Mucosa of descending colon (tissue), 3 donors: ENCODE data around the gene NR2C2AP. TPM values are rescaled to one million over a fixed set of nuclear protein-coding genes. Genes with fewer than 3 reads are reported as not detected.
A peak's percentile ranks its signal among the peaks of the same experiment; 100 is the strongest.

ENCODE experiments used
- ATAC-seq: fragments of 200-7000 bp; cut with Tn5 transposase; one replicate; pipeline ENCODE4 v1.9.1; 2020; ENCODE audit warnings: mild to moderate bottlenecking, moderate library complexity
- DNase-seq, 3 donors: peaks; one replicate each; pipeline ENCODE4 v3.0.0-alpha.2; 2020
- H3K36me3 ChIP-seq: fragments of 200-600 bp; one replicate; pipeline ENCODE4 v1.8.0; 2021; ENCODE audit warnings: low read depth, mild to moderate bottlenecking
- H3K4me1 ChIP-seq: fragments of 200-600 bp; one replicate; pipeline ENCODE4 v1.8.0; 2021; ENCODE audit warnings: low read depth, mild to moderate bottlenecking
- H3K4me3 ChIP-seq: fragments of 200-600 bp; one replicate; pipeline ENCODE4 v1.8.0; 2021; ENCODE audit warnings: mild to moderate bottlenecking
- H3K9me3 ChIP-seq: fragments of 200-600 bp; one replicate; pipeline ENCODE4 v1.8.0; 2021; ENCODE audit warnings: mild to moderate bottlenecking
- intact Hi-C, 2 donors: fragments of 100-400 bp; cut with DNase I in 1 of 2; cut with micrococcal nuclease in 1 of 2; formaldehyde crosslinking; loops; one replicate each; pipeline versions ENCODE4 v1.11.0 to v1.11.1; 2022; cut with DNase I, micrococcal nuclease
- total RNA-seq, 3 donors: library from RNA; stranded (reverse); fragmentation: NEBNext Ultra II Directional in 2 of 3; extraction: Animal tissue kit (Norgen Biotek cat#: 25700) in 2 of 3; gene quantifications; one replicate each; pipeline versions ENCODE4 v1.2.1 to v1.2.4, GENCODE V29; 2021 to 2023
- TF ChIP-seq, protein P1 (sequence below): fragments of 200-600 bp; IDR thresholded peaks from one replicate; pipeline ENCODE4 v1.8.0; 2022; ENCODE audit warnings: antibody characterized with exemption, mild to moderate bottlenecking
- donor health status: DM: no; HTN: no; CAD: no; lungs with moderate emphysema.
- donor health status: DM: no; HTN: no; CAD: no.
- donor health status: DM: no; HTN: yes; CAD: no.

The NR2C2AP gene
- total RNA-seq, 3 donors from 2014 or later, result 12.5 to 14.6 (median 13.4) TPM

DNA sequence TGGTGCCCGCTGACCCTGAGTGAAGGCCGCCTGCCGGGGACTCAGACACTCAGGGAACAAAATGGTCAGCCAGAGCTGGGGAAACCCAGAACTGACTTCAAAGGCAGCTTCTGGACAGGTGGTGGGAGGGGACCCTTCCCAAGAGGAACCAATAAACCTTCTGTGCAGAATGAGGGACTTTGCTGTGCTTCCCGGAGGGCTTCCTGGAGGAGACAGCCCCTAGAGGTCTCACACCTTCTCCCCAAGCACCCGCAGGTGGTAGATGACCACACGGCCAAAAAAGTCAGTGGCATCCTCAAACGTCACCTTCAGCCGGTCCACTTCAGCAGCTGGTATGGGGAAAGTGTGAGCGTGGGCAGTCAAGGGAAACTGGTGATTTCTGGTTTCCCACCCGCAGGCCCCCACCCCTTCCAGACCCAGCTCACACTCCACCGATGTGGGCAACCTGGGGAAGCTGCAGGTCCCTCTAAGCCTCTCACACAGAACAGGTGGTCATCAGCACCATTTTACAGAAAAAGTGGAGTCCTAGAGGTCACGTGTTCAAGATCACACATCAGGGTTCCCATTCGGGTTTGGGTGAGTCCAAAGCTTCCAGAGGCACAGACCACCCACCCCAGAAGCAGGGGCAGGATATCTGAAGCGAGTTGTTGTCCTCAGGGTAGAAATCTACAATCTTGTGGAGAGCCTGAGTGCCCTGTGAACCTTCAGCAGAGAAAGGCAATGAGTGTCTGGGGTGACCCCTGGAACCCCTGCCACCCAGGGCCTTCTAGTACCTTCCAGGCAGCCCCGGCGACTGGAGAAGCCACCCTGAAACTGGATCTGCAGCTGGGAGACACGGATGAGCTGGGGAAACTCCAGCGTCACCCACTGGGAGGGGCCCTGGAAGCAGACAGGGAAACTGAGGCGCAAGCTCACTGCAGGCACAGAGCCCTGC, 1.2 kb downstream of the NR2C2AP start:
- Histone ChIP-seq H3K9me3 (no peaks in the 10 kb centered on the region), H3K36me3 (no peaks in the 10 kb centered on the region), H3K4me1 (peaks cover 13% of the 10 kb centered on the region), H3K4me3 (no peak overlapping the region)
- ATAC-seq (no peak), DNase-seq (peak in 1 of 3 donors; percentile 13)
- TF ChIP-seq, protein P1, sequence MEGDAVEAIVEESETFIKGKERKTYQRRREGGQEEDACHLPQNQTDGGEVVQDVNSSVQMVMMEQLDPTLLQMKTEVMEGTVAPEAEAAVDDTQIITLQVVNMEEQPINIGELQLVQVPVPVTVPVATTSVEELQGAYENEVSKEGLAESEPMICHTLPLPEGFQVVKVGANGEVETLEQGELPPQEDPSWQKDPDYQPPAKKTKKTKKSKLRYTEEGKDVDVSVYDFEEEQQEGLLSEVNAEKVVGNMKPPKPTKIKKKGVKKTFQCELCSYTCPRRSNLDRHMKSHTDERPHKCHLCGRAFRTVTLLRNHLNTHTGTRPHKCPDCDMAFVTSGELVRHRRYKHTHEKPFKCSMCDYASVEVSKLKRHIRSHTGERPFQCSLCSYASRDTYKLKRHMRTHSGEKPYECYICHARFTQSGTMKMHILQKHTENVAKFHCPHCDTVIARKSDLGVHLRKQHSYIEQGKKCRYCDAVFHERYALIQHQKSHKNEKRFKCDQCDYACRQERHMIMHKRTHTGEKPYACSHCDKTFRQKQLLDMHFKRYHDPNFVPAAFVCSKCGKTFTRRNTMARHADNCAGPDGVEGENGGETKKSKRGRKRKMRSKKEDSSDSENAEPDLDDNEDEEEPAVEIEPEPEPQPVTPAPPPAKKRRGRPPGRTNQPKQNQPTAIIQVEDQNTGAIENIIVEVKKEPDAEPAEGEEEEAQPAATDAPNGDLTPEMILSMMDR, result no peak
- intact Hi-C loops, result no loop called here

DNA sequence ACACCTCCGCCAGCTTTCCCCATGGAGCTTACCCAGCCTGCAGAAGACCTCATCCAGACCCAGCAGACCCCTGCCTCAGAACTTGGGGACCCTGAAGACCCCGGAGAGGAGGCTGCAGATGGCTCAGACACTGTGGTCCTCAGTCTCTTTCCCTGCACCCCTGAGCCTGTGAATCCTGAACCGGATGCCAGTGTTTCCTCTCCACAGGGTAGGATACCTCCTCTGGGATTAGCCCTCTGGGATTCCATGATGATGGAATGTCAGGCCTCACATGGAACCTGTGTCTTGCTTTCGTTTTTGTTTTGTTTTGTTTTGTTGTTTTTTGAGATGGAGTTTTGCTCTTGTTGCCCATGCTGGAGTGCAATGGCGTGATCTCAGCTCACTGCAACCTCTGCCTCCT, 9.3 kb downstream of the NR2C2AP start:
- H3K4me3 ChIP-seq, result no peak overlapping the region
- H3K36me3 ChIP-seq, result no peaks in the 10 kb centered on the region
- peaks cover 32% of the 10 kb centered on the region for H3K4me1 ChIP-seq
- DNase-seq (no peak), ATAC-seq (no peak)
- no peaks in the 10 kb centered on the region for H3K9me3 ChIP-seq
- intact Hi-C loops, result no loop called here
- TF ChIP-seq, protein P1, result no peak

DNA sequence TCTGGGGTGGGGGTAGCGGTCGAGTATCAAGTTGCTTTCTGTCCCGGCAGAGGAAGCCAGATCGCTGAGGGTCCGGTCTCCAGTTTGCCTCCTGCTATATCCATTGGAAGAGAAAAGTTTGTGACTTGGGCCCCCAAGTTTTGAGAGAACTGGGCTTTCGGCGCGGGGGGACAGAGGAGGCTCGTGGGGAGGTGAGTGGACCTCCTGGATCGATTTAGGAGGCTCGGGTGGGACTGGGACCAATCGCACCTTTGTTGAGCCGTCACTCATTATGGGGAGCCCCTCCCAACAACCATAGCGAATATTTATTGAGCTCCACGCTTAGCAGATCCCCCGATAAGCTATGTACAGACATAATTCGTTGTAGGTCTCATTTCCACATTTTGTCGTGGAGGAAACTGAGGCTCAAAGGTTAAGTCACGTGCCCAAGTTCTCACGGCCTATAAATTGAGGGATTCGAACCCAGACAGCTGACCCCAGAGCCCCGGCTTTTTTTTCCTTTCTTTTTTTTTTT, 10.2 kb downstream of the NR2C2AP start:
- TF ChIP-seq, protein P1, result no peak
- H3K36me3 ChIP-seq, result no peaks in the 10 kb centered on the region
- no peaks in the 10 kb centered on the region for H3K9me3 ChIP-seq
- DNase-seq (no peak), ATAC-seq (no peak)
- intact Hi-C loops, result no loop called here
- peak overlapping the region; percentile 74 for H3K4me3 ChIP-seq
- peaks cover 32% of the 10 kb centered on the region for H3K4me1 ChIP-seq

DNA sequence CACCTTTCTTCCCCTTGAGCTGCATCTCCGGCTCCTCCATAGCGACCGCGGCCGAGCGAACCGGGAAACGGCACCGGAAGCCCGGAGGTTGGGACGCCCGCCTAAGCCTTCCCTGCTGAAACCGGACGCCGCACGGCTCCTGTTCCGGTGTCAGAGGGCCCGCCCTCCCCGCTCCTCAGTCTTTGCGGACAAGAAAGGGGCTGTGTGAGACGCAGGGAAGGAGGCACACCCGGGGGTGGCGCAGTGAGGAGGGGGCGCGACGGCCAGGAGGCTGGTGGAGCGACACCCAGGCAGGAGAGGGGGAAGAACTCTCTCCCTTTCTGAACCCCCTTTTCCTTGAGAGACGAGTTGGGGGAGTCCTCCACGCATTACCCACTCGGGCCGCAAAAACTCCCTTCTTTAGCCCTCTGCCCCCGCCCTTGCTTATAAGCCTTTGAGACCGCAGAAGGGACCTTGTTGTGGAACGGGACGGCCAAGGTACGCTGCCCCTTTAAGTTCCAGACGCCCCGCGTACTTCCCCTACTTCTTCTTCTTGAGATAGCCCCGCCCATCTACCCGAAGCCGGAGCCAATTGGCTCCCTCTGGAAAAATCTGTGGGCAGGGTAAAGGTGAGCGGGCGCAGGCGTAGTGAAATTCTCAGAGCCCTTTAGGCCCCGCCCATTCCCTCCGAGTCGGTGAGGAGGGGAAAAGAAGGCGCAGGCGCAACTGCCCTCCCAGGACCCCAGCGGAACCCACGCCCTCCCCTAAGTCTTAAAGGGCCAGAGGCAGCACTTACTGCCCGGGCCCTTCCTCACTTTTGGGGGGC, 10.9 kb downstream of the NR2C2AP start, which contains the start of the genes BORCS8 and RFXANK:
TSS of gene BORCS8 (minus strand) at position 75 of the 805 bp plus-strand sequence. CDS start at position 40, 35 bp downstream.
TSS of gene RFXANK (plus strand) at position 181 of the 805 bp plus-strand sequence. CDS start 1,689 bp downstream, outside the sequence.
- Histone ChIP-seq H3K36me3 (no peaks in the 10 kb centered on the region), H3K4me1 (peaks cover 32% of the 10 kb centered on the region), H3K9me3 (no peaks in the 10 kb centered on the region), H3K4me3 (peak within 1 kb of the TSS; percentile 74)
- TF ChIP-seq, protein P1, result peak; percentile 13
- intact Hi-C loops, result no loop called here
- DNase-seq (peak; percentile 98 to 99 (median 99)), ATAC-seq (peak; percentile 96)

DNA sequence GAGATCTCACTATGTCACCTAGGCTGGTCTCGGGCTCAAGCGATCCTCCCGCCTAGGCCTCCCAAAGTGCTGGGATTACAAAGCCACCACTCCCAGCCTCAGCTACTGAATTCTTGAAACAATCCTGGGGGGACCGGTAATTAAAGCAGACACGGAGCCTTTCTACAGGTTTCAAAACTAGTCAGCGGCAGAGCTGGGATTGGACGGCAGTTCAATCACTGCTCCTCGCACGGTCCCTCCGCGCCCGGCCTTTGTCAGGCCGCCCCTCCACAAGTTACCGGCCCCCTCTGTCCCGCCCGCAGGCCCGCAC, 11.5 kb downstream of the NR2C2AP start:
- peak overlapping the region; percentile 74 for H3K4me3 ChIP-seq
- TF ChIP-seq, protein P1, result no peak
- H3K36me3 ChIP-seq, result no peaks in the 10 kb centered on the region
- no peak for ATAC-seq
- no peaks in the 10 kb centered on the region for H3K9me3 ChIP-seq
- H3K4me1 ChIP-seq, result peaks cover 32% of the 10 kb centered on the region
- DNase-seq, result no peak
- intact Hi-C loops, result no loop called here
